Hepatic stellate cell (primary cell): Measurements from ENCODE around the gene MICAL2.

Experiments
- DNase-seq: peaks from one replicate; pipeline ENCODE4 v3.0.0; 2011; ENCODE audit warnings: low spot score

The MICAL2 gene

DNA sequence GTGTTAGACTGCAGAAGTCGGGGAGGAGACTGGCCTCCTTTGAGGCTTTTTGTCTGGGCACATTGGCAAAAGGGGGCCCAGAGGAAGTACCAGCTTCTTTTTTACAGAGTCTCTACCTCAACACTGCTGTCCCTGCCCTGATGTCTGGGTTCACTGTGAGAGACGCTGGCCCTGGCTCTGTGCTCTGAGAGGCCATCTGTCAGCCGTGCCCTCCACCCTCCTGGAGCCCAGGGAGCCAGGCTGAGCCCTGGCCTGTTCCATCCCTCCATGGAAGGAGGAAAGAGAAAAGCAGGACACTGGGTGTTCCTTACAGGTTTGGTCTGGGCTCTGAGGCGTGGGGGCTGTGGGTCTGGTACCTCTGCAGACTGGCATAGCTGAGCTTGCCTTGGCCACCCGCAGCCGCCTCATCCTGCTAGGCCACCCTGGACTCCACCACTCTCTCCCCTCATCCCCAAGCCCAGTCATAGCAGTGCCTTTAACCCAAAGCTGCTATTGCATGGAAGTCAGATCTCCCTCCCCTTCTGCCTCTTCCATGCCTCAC lies 161.5 kb downstream of the MICAL2 start:
- no peak for DNase-seq

- peak; percentile 73 for DNase-seq
These were observed 162.6 kb downstream of the MICAL2 start for GRCh38 chr11:12272821-12273617.

DNA sequence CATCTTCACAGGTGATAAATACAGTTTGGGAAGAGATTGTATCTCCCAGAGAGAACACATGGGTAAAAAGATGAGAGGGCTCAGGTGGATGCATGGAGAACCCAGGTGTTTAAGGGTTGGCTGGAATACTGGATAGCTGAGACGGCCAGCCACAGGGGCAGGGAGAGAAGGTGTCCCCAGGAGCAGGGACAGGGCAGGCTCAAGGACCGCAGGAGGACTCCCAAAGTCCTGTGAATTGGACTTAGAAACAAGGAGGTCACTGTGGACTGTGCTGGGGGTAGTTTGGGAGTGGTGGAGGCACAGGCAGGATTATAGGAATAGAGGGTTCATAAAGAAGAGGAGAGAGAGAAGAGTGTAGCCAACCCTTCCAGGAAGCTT lies 163.2 kb downstream of the MICAL2 start:
- DNase-seq, result no peak

DNA sequence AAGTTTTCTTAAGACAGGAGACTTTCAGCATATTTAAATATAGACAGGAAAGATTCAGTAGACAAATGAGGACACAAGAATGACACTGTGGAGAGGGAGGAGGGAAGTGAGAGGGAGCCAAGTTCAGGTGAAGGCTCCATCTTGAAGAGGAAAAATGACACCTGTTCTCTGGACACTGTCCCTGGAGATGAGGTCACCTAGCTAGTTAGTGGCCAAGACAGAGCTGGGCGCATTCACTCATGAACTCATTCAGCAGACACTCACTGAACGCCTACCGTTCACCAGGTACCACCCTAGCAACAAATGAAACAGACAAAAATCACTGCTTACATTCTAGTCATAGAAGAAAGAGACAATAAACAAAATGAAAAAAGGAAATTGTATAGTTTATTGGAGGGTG lies 163.7 kb downstream of the MICAL2 start:
- DNase-seq, result no peak

GRCh38 chr11:12274558-12275197 lies 164.3 kb downstream of the MICAL2 start:
- DNase-seq, result no peak

DNA sequence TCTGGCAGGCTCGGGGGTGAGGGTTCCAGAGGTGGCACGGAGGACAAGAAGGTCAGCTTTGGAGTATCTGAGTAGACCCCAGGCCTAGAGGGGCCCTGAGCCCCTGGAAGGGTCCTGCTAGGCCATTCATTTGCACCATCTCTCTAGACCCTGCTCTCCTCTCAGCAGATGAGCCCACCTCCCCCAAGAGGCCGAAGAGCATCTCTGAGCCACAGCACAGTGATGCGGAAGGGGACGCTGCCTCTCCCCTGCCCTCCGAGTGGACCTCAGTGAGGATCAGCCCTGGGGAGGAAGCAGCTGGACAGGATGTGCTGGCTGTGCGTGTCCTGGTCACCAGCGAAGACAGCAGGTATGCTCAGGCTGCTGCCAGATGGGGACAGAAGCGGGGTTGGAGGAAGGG lies 165.4 kb downstream of the MICAL2 start:
- DNase-seq, result no peak

GRCh38 chr11:12276356-12276755 lies 166.0 kb downstream of the MICAL2 start:
- DNase-seq, result no peak

- no peak for DNase-seq
These were observed 166.6 kb downstream of the MICAL2 start for GRCh38 chr11:12276831-12277475.

- DNase-seq, result no peak
These were observed 168.6 kb downstream of the MICAL2 start for GRCh38 chr11:12278766-12279671.

- DNase-seq, result no peak
These were observed 169.3 kb downstream of the MICAL2 start for GRCh38 chr11:12279672-12280108.

DNA sequence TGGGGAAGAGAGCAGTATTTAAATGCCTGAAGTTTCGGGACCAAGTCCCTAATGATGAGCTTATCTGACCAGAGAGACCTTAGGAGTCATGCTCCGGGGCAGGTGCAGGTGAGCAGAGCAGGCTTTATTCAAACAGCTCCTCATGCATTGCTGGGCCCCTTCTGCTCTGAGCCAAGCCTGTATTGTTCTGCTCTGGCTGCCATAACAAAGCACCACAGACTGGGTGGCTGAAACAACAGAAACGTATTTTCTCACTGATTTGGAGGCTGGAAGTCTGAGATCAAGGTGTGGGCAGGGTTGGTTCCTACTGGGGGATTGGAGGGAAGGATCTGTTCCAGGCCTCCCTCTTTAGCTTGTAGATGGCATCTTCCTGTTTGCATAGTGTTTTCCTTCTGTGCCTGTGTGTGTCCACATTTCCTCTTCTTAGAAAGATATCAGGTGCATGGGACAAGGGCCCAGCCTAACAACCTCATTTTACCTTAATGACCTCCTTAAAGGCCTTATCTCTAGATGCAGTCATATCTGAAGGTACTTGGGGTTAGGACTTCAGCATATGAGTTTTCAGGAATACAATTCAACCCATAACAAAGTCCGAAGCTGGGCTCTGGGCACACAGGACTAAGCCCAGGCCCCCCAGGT lies 169.9 kb downstream of the MICAL2 start:
- DNase-seq, result no peak

DNA sequence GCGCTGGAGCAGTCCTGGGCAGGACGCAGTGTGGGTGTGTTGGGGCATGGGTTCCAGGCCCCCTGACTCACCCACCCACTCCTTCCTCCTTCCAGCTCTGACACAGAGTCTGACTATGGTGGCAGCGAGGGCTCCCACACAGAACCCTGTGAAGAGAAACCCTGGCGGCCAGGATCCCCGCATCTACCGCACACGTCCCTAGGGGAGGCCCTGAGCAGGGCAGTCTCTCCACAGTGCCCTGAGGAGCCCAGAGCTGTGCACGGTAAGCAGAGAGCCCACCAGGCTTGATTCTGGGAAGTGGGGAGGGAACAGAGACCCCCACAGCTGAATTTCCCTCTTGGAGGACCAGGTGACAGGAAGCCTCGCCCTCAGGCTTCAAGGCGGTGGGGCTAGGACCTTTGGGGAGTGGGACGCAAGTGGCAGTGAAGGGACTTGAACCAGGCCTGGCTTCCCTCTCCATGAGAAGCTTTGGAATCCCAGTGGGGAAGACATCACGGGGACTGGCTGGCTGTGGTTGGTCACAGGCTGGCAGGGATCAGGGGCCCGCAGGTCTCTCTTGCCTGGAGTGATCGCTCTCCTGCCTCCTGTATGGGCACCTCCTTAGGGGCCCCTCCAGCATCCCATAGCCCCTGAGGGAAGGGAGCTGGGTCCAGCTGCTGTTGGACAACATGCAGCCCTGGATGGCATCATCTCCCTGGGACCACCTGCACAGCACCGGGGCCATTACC lies 170.6 kb downstream of the MICAL2 start:
- DNase-seq, result no peak

DNA sequence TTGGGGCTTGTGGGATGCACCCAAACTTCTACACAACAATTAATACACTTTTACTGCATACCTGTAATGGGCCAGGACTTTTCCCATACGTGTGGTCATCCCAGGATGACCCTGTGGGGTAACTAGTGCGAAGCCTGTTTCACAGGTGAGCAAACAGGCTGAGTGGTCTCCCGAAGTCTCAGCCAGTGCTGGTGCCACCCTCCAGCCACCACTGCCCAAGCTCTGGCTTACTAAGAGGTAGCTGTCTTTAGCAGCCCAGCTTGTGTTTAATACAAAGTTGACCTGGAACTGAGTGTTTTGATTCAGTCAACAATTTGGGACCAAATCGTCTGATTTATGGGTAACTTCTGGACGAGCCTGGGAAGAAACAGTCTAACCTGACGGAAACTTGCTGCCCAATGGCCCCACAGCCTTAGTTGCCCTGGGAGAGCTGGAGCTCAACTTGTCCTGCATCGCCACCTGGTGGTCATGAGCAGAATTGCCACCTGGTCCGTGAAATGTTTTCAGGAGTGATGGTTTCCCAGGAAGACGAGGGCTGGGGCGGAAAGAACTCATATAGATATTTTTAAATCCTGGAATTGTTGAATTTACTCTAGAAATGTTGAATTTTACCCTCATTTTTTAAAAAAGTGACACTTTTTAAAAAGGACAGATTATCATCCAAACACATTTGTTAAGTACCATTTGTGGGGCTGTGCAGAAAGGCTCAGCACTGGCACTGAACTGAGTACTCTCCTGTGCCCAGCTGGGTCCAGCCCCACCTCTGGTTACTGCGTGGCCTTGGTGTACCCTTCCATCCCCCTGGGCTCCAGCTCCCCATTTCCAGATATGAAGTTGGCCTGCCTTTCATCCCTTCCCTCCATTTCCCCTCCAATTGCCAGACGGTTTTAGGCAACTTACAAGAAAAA lies 171.4 kb downstream of the MICAL2 start:
- DNase-seq, result peak; percentile 89

GRCh38 chr11:12282676-12283075 lies 172.3 kb downstream of the MICAL2 start:
- no peak for DNase-seq

GRCh38 chr11:12284316-12285050 lies 174.1 kb downstream of the MICAL2 start:
- DNase-seq, result no peak

GRCh38 chr11:12285106-12285505 lies 174.7 kb downstream of the MICAL2 start:
- DNase-seq, result peak; percentile 35

GRCh38 chr11:12285811-12286222 lies 175.4 kb downstream of the MICAL2 start:
- no peak for DNase-seq

DNA sequence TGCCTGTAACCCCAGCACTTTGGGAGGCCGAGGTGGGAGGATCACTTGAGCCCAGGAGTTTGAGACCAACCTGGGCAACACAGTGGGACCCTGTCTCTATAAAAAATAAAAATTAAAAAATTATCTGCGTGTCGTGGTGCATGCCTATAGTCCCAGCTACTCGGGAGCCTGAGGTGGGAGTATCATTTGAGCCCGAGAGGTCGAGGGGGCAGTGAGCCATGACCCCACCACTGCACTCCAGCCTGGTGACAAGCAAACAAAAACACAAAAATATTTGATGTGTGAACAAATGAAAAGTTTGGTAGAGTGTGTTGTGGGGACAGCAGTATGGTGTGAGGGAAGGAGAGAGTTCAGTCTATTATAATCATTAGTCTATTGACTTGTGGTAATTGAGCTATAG lies 176.2 kb downstream of the MICAL2 start:
- no peak for DNase-seq

GRCh38 chr11:12287009-12287373 lies 176.6 kb downstream of the MICAL2 start:
- peak; percentile 86 for DNase-seq
